Liver (tissue), 9 donors: ENCODE data around the gene JAG1. TPM values are rescaled to one million over a fixed set of nuclear protein-coding genes. Genes with fewer than 3 reads are reported as not detected.

ENCODE experiments used
- DNase-seq: peaks from one replicate; pipeline ENCODE4 v3.0.0-alpha.2; 2017; ENCODE audit warnings: low spot score
- H3K27ac ChIP-seq, 2 donors: one replicate each; pipeline ENCODE4 v1.7.0; 2013; ENCODE audit warnings: inconsistent platforms in 2 of 2, low read length in 2 of 2, control low read depth in 1 of 2, low read depth in 1 of 2, mild to moderate bottlenecking in 1 of 2
- H3K27me3 ChIP-seq, 4 donors: one replicate each; pipeline versions ENCODE4 v1.6.1 to v1.7.0; 2013; ENCODE audit warnings: low read length in 3 of 4, inconsistent platforms in 1 of 4, mild to moderate bottlenecking in 1 of 4, moderate library complexity in 1 of 4; ENCODE audit not compliant: control insufficient read depth in 4 of 4, insufficient read depth in 4 of 4
- H3K36me3 ChIP-seq, 4 donors: one replicate each; pipeline versions ENCODE4 v1.6.1 to v1.7.0; 2013; ENCODE audit warnings: low read length in 3 of 4, mild to moderate bottlenecking in 3 of 4, low read depth in 1 of 4, moderate library complexity in 1 of 4; ENCODE audit not compliant: control insufficient read depth in 4 of 4, insufficient read depth in 3 of 4
- H3K4me1 ChIP-seq, 4 donors: one replicate each; pipeline versions ENCODE4 v1.6.1 to v1.7.0; 2013; ENCODE audit warnings: low read length in 3 of 4, mild to moderate bottlenecking in 3 of 4, moderate library complexity in 1 of 4; ENCODE audit not compliant: control insufficient read depth in 4 of 4, insufficient read depth in 4 of 4
- H3K4me3 ChIP-seq, 3 donors: one replicate each; pipeline versions ENCODE4 v1.6.1 to v1.7.0; 2013; ENCODE audit warnings: low read length in 3 of 3, control low read depth in 1 of 3, low read depth in 1 of 3, mild to moderate bottlenecking in 1 of 3
- H3K9ac ChIP-seq, 2 donors: one replicate each; pipeline ENCODE4 v1.7.0; 2013; ENCODE audit warnings: low read length in 2 of 2, mild to moderate bottlenecking in 2 of 2, moderate library complexity in 2 of 2, control low read depth in 1 of 2, low read depth in 1 of 2
- H3K9me3 ChIP-seq, 4 donors: one replicate each; pipeline versions ENCODE4 v1.6.1 to v1.7.0; 2013; ENCODE audit warnings: low read length in 3 of 4; ENCODE audit not compliant: control insufficient read depth in 4 of 4
- EGR1 ChIP-seq, 2 donors: IDR thresholded peaks; 2 replicates each; pipeline ENCODE4 v1.6.1; 2016 to 2018; ENCODE audit warnings: antibody characterized with exemption in 2 of 2, low read depth in 2 of 2
- FOXA1 ChIP-seq: IDR thresholded peaks from 2 replicates; pipeline ENCODE4 v1.6.1; 2016; ENCODE audit warnings: antibody characterized with exemption
- FOXA2 ChIP-seq: IDR thresholded peaks from 2 replicates; pipeline ENCODE4 v1.6.1; 2016; ENCODE audit warnings: antibody characterized with exemption
- HNF4A ChIP-seq, 2 donors: conservative IDR thresholded peaks; 2 replicates each; pipeline ENCODE4 v1.6.1; 2016; ENCODE audit warnings: antibody characterized with exemption in 2 of 2, mild to moderate bottlenecking in 2 of 2
- HNF4G ChIP-seq: IDR thresholded peaks from 2 replicates; pipeline ENCODE4 v1.6.1; 2016; ENCODE audit warnings: antibody characterized with exemption
- RAD21 ChIP-seq, 2 donors: IDR thresholded peaks; 2 replicates each; pipeline ENCODE4 v1.6.1; 2016; ENCODE audit warnings: antibody characterized with exemption in 2 of 2, mild to moderate bottlenecking in 2 of 2
- RXRA ChIP-seq, 2 donors: IDR thresholded peaks; 2 replicates each; pipeline ENCODE4 v1.6.1; 2017 to 2018; ENCODE audit warnings: antibody characterized with exemption in 2 of 2, mild to moderate bottlenecking in 1 of 2
- WGBS: extraction: QIAGEN DNeasy Blood & Tissue Kit; methylation state at CpG from one replicate; pipeline ENCODE4 v1.1.7; 2013; 5-methylcytosine and 5-hydroxymethylcytosine counted together
- polyA plus RNA-seq, 2 donors: library from polyadenylated mRNA; stranded (reverse) in 1 of 2; unstranded in 1 of 2; fragments of 200-250 nt in 1 of 2; fragments of >200 nt in 1 of 2; fragmentation: Nextera tagmentation in 1 of 2; extraction: Ambion mirVana in 1 of 2; gene quantifications; one replicate each; pipeline versions ENCODE4 v1.2.1 to v1.2.3, GENCODE V29; 2013 to 2015
- total RNA-seq, 2 donors: library from RNA; depleted of rRNA; stranded (reverse); fragments of >200 nt; gene quantifications; one replicate each; pipeline ENCODE4 v1.2.3, GENCODE V29; 2014
- TF ChIP-seq, protein P1 (sequence below): IDR thresholded peaks from 2 replicates; pipeline ENCODE4 v1.6.1; 2016; ENCODE audit warnings: antibody characterized with exemption, mild to moderate bottlenecking
- TF ChIP-seq, protein P2 (sequence below): IDR thresholded peaks from 2 replicates; pipeline ENCODE4 v1.6.1; 2016; ENCODE audit warnings: antibody characterized with exemption
- TF ChIP-seq, protein P3 (sequence below): fragments of 150-350 bp; IDR thresholded peaks from 2 replicates; pipeline ENCODE4 v1.5.1; 2017; ENCODE audit warnings: improper control_type of control experiment, low read depth, low read length; ENCODE audit not compliant: missing input control
- TF ChIP-seq, protein P4 (sequence below): IDR thresholded peaks from 2 replicates; pipeline ENCODE4 v1.6.1; 2016; ENCODE audit warnings: antibody characterized with exemption
- donor health status: healthy.
- donor health status: healthy.
- donor health status: healthy.
- donor health status: healthy.
- donor health status: healthy.

The JAG1 gene
- total and polyA plus RNA-seq, 4 donors = 1.8 to 16.6 (median 4.6) TPM

DNA sequence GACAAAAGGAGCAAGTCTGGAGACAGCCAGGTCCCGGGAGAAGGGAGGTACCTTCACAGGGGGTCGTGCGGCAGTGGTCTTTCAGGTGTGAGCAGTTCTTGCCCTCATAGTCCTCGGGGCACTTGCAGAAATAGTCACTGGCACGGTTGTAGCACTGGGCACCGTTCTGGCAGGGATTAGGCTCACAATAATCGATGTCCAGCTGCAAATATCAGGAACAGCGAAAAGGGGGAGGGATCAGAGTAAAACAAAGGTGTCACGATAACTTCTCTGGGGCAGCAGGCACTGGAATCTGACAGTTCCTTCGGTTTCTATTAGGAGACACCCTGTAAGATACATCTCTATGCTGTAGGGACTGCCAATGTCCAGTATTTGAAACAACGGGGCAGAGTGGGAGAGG, 25.9 kb downstream of the JAG1 start:
- H3K4me1 ChIP-seq = peaks cover 0 to under 1% (median 0%) of the 10 kb centered on the region in 4 donors
- H3K9me3 ChIP-seq = no peaks in the 10 kb centered on the region
- 91% methylated on average over 11 of the region's 11 CpGs for WGBS
- peaks cover 0 to 51% (median 3%) of the 10 kb centered on the region in 4 donors for H3K36me3 ChIP-seq
- TF ChIP-seq, protein P1, sequence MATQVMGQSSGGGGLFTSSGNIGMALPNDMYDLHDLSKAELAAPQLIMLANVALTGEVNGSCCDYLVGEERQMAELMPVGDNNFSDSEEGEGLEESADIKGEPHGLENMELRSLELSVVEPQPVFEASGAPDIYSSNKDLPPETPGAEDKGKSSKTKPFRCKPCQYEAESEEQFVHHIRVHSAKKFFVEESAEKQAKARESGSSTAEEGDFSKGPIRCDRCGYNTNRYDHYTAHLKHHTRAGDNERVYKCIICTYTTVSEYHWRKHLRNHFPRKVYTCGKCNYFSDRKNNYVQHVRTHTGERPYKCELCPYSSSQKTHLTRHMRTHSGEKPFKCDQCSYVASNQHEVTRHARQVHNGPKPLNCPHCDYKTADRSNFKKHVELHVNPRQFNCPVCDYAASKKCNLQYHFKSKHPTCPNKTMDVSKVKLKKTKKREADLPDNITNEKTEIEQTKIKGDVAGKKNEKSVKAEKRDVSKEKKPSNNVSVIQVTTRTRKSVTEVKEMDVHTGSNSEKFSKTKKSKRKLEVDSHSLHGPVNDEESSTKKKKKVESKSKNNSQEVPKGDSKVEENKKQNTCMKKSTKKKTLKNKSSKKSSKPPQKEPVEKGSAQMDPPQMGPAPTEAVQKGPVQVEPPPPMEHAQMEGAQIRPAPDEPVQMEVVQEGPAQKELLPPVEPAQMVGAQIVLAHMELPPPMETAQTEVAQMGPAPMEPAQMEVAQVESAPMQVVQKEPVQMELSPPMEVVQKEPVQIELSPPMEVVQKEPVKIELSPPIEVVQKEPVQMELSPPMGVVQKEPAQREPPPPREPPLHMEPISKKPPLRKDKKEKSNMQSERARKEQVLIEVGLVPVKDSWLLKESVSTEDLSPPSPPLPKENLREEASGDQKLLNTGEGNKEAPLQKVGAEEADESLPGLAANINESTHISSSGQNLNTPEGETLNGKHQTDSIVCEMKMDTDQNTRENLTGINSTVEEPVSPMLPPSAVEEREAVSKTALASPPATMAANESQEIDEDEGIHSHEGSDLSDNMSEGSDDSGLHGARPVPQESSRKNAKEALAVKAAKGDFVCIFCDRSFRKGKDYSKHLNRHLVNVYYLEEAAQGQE = no peak
- no peak for TF ChIP-seq EGR1 (IDR thresholded peaks at IDR 0.05; ENCODE audit: low read depth in 2 of 2)
- no peak for TF ChIP-seq RXRA (IDR thresholded peaks at IDR 0.05)
- no peak for TF ChIP-seq FOXA2
- TF ChIP-seq HNF4A (conservative IDR thresholded peaks at IDR 0.05) = no peak
- TF ChIP-seq RAD21 (IDR thresholded peaks at IDR 0.05) = no peak
- TF ChIP-seq, protein P2, sequence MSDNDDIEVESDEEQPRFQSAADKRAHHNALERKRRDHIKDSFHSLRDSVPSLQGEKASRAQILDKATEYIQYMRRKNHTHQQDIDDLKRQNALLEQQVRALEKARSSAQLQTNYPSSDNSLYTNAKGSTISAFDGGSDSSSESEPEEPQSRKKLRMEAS = no peak
- TF ChIP-seq FOXA1 = no peak
- TF ChIP-seq HNF4G = no peak
- TF ChIP-seq, protein P3, sequence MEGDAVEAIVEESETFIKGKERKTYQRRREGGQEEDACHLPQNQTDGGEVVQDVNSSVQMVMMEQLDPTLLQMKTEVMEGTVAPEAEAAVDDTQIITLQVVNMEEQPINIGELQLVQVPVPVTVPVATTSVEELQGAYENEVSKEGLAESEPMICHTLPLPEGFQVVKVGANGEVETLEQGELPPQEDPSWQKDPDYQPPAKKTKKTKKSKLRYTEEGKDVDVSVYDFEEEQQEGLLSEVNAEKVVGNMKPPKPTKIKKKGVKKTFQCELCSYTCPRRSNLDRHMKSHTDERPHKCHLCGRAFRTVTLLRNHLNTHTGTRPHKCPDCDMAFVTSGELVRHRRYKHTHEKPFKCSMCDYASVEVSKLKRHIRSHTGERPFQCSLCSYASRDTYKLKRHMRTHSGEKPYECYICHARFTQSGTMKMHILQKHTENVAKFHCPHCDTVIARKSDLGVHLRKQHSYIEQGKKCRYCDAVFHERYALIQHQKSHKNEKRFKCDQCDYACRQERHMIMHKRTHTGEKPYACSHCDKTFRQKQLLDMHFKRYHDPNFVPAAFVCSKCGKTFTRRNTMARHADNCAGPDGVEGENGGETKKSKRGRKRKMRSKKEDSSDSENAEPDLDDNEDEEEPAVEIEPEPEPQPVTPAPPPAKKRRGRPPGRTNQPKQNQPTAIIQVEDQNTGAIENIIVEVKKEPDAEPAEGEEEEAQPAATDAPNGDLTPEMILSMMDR = no peak
- H3K9ac ChIP-seq = no peak overlapping the region
- DNase-seq = no peak
- no peak overlapping the region for H3K27ac ChIP-seq
- no peaks in the 10 kb centered on the region for H3K27me3 ChIP-seq
- H3K4me3 ChIP-seq = no peak overlapping the region

DNA sequence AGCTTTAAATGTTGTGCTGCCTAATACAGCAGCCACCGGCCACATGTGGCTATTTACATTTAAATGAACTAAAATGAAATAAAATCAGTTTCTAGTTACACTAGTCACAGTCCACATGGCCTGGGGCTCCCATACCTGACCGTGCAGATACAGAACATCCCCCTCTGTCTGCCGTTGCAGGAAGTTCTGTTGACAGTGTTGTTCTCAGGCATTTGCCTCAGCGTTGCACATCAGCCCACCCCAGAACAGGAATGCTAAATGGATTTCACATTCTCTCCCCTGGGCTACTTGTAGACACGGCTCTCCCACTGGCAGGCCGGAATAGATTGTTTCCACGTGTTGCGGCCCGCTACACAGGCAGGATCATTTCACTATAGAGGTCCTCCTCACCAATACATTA, 26.3 kb downstream of the JAG1 start:
- no peaks in the 10 kb centered on the region for H3K27me3 ChIP-seq
- TF ChIP-seq, protein P4, sequence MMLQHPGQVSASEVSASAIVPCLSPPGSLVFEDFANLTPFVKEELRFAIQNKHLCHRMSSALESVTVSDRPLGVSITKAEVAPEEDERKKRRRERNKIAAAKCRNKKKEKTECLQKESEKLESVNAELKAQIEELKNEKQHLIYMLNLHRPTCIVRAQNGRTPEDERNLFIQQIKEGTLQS = no peak
- peak in 1 of 2 donors; percentile 20 for TF ChIP-seq RAD21 (IDR thresholded peaks at IDR 0.05)
- H3K27ac ChIP-seq = no peak overlapping the region
- no peak for DNase-seq
- no peak overlapping the region for H3K9ac ChIP-seq
- H3K4me3 ChIP-seq = no peak overlapping the region
- 85% methylated on average over 9 of the region's 9 CpGs for WGBS
- H3K4me1 ChIP-seq = no peaks in the 10 kb centered on the region
- H3K9me3 ChIP-seq = no peaks in the 10 kb centered on the region
- peaks cover 0 to 53% (median 3%) of the 10 kb centered on the region in 4 donors for H3K36me3 ChIP-seq

DNA sequence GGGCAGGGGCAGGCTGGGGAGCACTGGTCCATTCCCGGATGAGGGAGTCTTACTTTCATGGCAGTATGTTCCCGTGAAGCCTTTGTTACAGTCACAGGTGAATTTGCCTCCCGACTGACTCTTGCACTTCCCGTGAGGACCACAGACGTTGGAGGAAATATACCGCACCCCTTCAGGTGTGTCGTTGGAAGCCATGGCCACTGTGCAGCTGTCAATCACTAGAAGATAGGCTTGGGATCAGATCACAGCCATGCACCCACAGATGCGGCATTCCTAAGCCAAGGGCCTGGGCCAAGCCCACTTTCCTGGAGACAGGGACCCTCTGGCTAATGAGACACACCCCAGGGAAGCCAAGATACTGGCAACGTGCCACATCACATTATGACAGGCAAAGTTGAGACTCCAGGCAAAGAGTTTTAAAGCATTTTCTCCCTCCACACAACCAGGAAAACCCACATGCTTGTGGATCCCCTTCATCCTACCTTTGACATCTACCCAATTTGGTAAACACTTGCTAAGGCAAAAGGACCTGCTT, 26.8 kb downstream of the JAG1 start:
- no peak overlapping the region for H3K27ac ChIP-seq
- no peaks in the 10 kb centered on the region for H3K27me3 ChIP-seq
- no peaks in the 10 kb centered on the region for H3K4me1 ChIP-seq
- H3K9ac ChIP-seq = no peak overlapping the region
- DNase-seq = no peak
- H3K36me3 ChIP-seq = peaks cover 0 to 58% (median 5%) of the 10 kb centered on the region in 4 donors
- 92% methylated on average over 9 of the region's 9 CpGs for WGBS
- TF ChIP-seq EGR1 (IDR thresholded peaks at IDR 0.05; ENCODE audit: low read depth in 2 of 2) = no peak
- no peak for TF ChIP-seq RAD21 (IDR thresholded peaks at IDR 0.05)
- TF ChIP-seq, protein P4 = no peak
- TF ChIP-seq HNF4G = no peak
- H3K9me3 ChIP-seq = no peaks in the 10 kb centered on the region
- H3K4me3 ChIP-seq = no peak overlapping the region
